GM12878 (cell line): Measurements from ENCODE around the gene BIVM.

Experiments used
- CTCF ChIP-seq, 3 experiments: IDR thresholded peaks in 2 of 3; conservative IDR thresholded peaks in 1 of 3; 2 replicates each; pipeline ENCODE4 v1.5.1; 2011; ENCODE audit warnings: low read depth in 3 of 3, low read length in 3 of 3, mild to moderate bottlenecking in 3 of 3, control low read depth in 2 of 3, moderate library complexity in 2 of 3, inconsistent platforms in 1 of 3, mixed read lengths in 1 of 3; ENCODE audit not compliant: control insufficient read depth in 2 of 3, insufficient read depth in 1 of 3; ENCODE audit errors: extremely low read depth in 1 of 3
- ESRRA ChIP-seq: IDR thresholded peaks from 2 replicates; pipeline ENCODE4 v1.6.1; 2012; ENCODE audit warnings: mild to moderate bottlenecking, low read length, improper control_type of control experiment
- FOXM1 ChIP-seq: IDR thresholded peaks from 2 replicates; pipeline ENCODE4 v1.6.1; 2012; ENCODE audit warnings: low read depth, mild to moderate bottlenecking, inconsistent platforms, low read length, moderate library complexity
- SUPT20H ChIP-seq: IDR thresholded peaks from 2 replicates; pipeline ENCODE4 v1.6.1; 2011; ENCODE audit warnings: low read depth, mild to moderate bottlenecking, low read length, moderate library complexity, borderline replicate concordance; ENCODE audit not compliant: control insufficient read depth
- TAF1 ChIP-seq: IDR thresholded peaks from 2 replicates; pipeline ENCODE4 v1.6.1; 2011; ENCODE audit warnings: mild to moderate bottlenecking, low read depth, low read length, borderline replicate concordance
- USF1 ChIP-seq: IDR thresholded peaks from 2 replicates; pipeline ENCODE4 v1.6.1; 2011; ENCODE audit warnings: borderline replicate concordance, low read depth, mild to moderate bottlenecking, moderate library complexity, mixed read lengths, low read length; ENCODE audit not compliant: insufficient read depth; ENCODE audit errors: extremely low read length
- ZNF217 ChIP-seq: fragments of 450-650 bp; IDR thresholded peaks from 2 replicates; pipeline ENCODE4 v1.6.1; 2017; ENCODE audit warnings: antibody characterized with exemption, mild to moderate bottlenecking
- TF ChIP-seq, protein P1 (sequence below): fragments of 450-650 bp; formaldehyde crosslinking; IDR thresholded peaks from 2 replicates; pipeline ENCODE4 v1.4.0; 2020; ENCODE audit warnings: mild to moderate bottlenecking, moderate library complexity

DNA sequence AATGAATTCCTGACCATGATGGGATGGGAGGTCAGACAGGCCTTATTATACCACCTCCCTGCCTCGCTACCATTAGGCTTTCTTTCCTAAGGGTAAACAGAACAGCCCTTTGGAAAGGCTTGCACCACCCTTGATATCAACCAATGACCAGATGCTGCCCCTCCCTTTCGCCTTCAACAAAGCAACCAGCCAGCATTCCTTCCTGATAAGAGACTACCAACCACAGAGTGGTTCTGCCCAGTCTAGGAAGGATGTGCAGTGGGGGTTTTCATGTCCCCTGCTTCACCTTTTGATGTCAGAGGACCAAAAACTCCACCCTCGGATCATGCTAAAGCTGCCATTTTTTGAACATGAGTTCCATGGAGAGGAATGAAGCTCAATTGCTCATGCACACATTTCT lies 47.0 kb upstream of the BIVM start:
- TF ChIP-seq ESRRA: no peak
- TF ChIP-seq FOXM1: no peak
- no peak for TF ChIP-seq USF1
- no peak for TF ChIP-seq ZNF217
- no peak for TF ChIP-seq TAF1
- TF ChIP-seq CTCF (IDR thresholded peaks at IDR 0.05 in 2 of 3, conservative IDR thresholded peaks at IDR 0.05 in 1 of 3; ENCODE audit: control insufficient read depth in 2 of 3, extremely low read depth in 1 of 3, insufficient read depth in 1 of 3, low read depth in 3 of 3, low read length in 3 of 3): no peak
- TF ChIP-seq, protein P1, sequence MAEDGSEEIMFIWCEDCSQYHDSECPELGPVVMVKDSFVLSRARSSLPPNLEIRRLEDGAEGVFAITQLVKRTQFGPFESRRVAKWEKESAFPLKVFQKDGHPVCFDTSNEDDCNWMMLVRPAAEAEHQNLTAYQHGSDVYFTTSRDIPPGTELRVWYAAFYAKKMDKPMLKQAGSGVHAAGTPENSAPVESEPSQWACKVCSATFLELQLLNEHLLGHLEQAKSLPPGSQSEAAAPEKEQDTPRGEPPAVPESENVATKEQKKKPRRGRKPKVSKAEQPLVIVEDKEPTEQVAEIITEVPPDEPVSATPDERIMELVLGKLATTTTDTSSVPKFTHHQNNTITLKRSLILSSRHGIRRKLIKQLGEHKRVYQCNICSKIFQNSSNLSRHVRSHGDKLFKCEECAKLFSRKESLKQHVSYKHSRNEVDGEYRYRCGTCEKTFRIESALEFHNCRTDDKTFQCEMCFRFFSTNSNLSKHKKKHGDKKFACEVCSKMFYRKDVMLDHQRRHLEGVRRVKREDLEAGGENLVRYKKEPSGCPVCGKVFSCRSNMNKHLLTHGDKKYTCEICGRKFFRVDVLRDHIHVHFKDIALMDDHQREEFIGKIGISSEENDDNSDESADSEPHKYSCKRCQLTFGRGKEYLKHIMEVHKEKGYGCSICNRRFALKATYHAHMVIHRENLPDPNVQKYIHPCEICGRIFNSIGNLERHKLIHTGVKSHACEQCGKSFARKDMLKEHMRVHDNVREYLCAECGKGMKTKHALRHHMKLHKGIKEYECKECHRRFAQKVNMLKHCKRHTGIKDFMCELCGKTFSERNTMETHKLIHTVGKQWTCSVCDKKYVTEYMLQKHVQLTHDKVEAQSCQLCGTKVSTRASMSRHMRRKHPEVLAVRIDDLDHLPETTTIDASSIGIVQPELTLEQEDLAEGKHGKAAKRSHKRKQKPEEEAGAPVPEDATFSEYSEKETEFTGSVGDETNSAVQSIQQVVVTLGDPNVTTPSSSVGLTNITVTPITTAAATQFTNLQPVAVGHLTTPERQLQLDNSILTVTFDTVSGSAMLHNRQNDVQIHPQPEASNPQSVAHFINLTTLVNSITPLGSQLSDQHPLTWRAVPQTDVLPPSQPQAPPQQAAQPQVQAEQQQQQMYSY (CRISPR knock-in tag): no peak
- TF ChIP-seq SUPT20H: no peak
